ENCODE results near the gene CLCN4. TPM values are rescaled to one million over a fixed set of nuclear protein-coding genes. Genes with fewer than 3 reads are reported as not detected.

Gene CLCN4
- total and polyA plus RNA-seq, 8 donors = 0.35 to 22.3 (median 2.7) TPM; not detected in 1

- no peak overlapping the region for H3K4me3 ChIP-seq
- H3K27ac ChIP-seq = no peak overlapping the region
- peaks cover 0 to 7% (median 3%) of the 10 kb centered on the region in 4 donors for H3K9me3 ChIP-seq
- no peak for DNase-seq
- H3K36me3 ChIP-seq = peaks cover 0 to 65% (median 62%) of the 10 kb centered on the region in 4 donors
- intact Hi-C loops (cut with DNase I; ENCODE audit: low total_unique reads) = no loop called here
- no peaks in the 10 kb centered on the region for H3K27me3 ChIP-seq
- 82 to 95% (median 92%) methylated on average over 14 to 23 of the region's 23 CpGs for WGBS, 5 donors
- H3K4me1 ChIP-seq = no peaks in the 10 kb centered on the region
- TF ChIP-seq EP300 (IDR thresholded peaks at IDR 0.05) = no peak
- no peak for TF ChIP-seq POLR2A (IDR thresholded peaks at IDR 0.05)
- no peak for TF ChIP-seq POLR2AphosphoS5 (IDR thresholded peaks at IDR 0.05)
- no peak for TF ChIP-seq CTCF (IDR thresholded peaks at IDR 0.05)
Observed at GRCh38 chrX:10142041-10142599, 14.7 kb upstream of the CLCN4 start.

DNA sequence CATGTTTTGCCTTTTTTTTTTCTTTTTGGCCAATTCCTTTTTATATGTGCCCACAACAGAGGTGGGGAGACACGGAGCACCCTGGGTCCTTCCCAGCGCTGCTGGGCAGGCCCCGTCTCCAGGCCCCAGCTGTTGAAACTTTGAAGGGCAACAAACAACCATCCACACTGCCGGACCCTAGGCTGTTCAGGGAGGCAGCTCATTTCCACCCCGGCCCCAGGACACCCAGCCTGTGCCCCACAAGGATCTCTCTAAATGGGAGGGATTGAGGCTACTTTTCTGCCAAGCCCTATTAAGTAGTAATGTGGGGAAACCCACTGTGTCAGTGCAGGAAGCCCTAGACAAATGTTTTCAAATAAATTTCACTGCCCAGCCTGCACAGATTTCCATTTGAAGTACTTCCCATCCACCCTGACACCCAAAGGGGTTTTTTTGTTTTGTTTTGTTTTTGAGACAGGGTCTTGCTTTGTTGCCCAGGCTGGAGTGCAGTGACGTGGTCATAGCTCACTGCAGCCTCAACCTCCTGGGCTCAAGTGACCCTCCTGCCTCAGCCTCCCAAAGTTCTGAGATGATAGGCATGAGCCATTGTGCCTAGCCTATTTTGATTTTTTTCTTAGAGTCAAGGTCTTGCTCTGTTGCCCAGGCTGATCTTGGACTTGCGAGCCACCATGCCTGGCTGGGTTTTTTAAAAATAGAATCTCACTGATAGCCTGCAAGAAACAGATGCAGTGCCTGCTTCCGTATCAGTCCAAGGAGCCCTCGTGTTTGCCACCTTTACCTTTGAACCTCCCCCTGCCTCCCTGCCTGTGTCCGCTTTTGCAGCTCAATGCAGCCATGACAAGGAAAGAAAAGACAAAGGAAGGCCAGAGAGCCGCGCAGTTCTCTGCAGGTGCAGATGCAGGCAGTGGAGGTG, 13.4 kb upstream of the CLCN4 start:
- Histone ChIP-seq H3K27ac (no peak overlapping the region), H3K27me3 (no peaks in the 10 kb centered on the region), H3K4me1 (no peaks in the 10 kb centered on the region), H3K9me3 (peaks cover 0 to 7% (median 3%) of the 10 kb centered on the region in 4 donors), H3K36me3 (peaks cover 0 to 54% (median 50%) of the 10 kb centered on the region in 4 donors), H3K4me3 (no peak overlapping the region)
- intact Hi-C loops (cut with DNase I; ENCODE audit: low total_unique reads) = no loop called here
- no peak for DNase-seq
- no peak for TF ChIP-seq EP300 (IDR thresholded peaks at IDR 0.05)
- no peak for TF ChIP-seq POLR2A (IDR thresholded peaks at IDR 0.05)
- TF ChIP-seq POLR2AphosphoS5 (IDR thresholded peaks at IDR 0.05) = no peak
- TF ChIP-seq CTCF (IDR thresholded peaks at IDR 0.05) = no peak
- 76 to 95% (median 90%) methylated on average over 10 to 12 of the region's 12 CpGs for WGBS, 5 donors

- Histone ChIP-seq H3K4me3 (no peak overlapping the region), H3K36me3 (peaks cover 0 to 28% (median 23%) of the 10 kb centered on the region in 4 donors), H3K27me3 (no peaks in the 10 kb centered on the region), H3K4me1 (no peaks in the 10 kb centered on the region), H3K9me3 (peaks cover 0 to 7% (median 3%) of the 10 kb centered on the region in 4 donors), H3K27ac (no peak overlapping the region)
- no peak for TF ChIP-seq CTCF (IDR thresholded peaks at IDR 0.05)
- TF ChIP-seq EP300 (IDR thresholded peaks at IDR 0.05) = no peak
- no peak for TF ChIP-seq POLR2AphosphoS5 (IDR thresholded peaks at IDR 0.05)
- TF ChIP-seq POLR2A (IDR thresholded peaks at IDR 0.05) = no peak
- intact Hi-C loops (cut with DNase I; ENCODE audit: low total_unique reads) = no loop called here
- 82 to 97% (median 92%) methylated on average over 10 of the region's 10 CpGs for WGBS, 5 donors
- DNase-seq = no peak
Observed at GRCh38 chrX:10146346-10146745, 10.4 kb upstream of the CLCN4 start.

GRCh38 chrX:10152086-10152485, 4.7 kb upstream of the CLCN4 start:
- 56 to 81% (median 58%) methylated on average over 3 of the region's 3 CpGs for WGBS, 5 donors
- TF ChIP-seq CTCF (IDR thresholded peaks at IDR 0.05) (no peak), POLR2A (IDR thresholded peaks at IDR 0.05) (no peak)
- Histone ChIP-seq H3K4me1 (peaks cover 0 to 9% (median 3%) of the 10 kb centered on the region in 4 donors), H3K9me3 (no peaks in the 10 kb centered on the region), H3K27me3 (peaks cover 0 to 15% (median 0%) of the 10 kb centered on the region in 3 donors), H3K27ac (no peak overlapping the region), H3K4me3 (no peak overlapping the region), H3K36me3 (no peaks in the 10 kb centered on the region)
- no peak for DNase-seq
- intact Hi-C loops (cut with DNase I; ENCODE audit: low total_unique reads) = no loop called here

All from stomach (tissue), 9 donors.